Aorta (tissue), 5 donors: ENCODE results near the gene IL3. TPM values are rescaled to one million over a fixed set of nuclear protein-coding genes. Genes with fewer than 3 reads are reported as not detected.

Source experiments
- ATAC-seq: fragments of 200-7000 bp; cut with Tn5 transposase; one replicate; pipeline ENCODE4 v1.9.1; 2022; ENCODE audit warnings: moderate library complexity; ENCODE audit not compliant: low FRiP score
- DNase-seq, 2 donors: peaks; one replicate each; pipeline ENCODE4 v3.0.0-alpha.2; 2020
- H3K27ac ChIP-seq, 2 donors: one replicate each; pipeline ENCODE4 v1.5.1; 2013; ENCODE audit warnings: low read length in 2 of 2, mild to moderate bottlenecking in 2 of 2, moderate library complexity in 2 of 2, control low read depth in 1 of 2, inconsistent platforms in 1 of 2, low read depth in 1 of 2
- H3K27me3 ChIP-seq, 2 donors: one replicate each; pipeline ENCODE4 v1.6.1; 2013; ENCODE audit warnings: control low read depth in 1 of 2, low read length in 1 of 2, mild to moderate bottlenecking in 1 of 2, moderate library complexity in 1 of 2; ENCODE audit not compliant: insufficient read depth in 2 of 2, control insufficient read depth in 1 of 2
- H3K36me3 ChIP-seq, 2 donors: one replicate each; pipeline ENCODE4 v1.6.1; 2013; ENCODE audit warnings: control low read depth in 1 of 2, low read length in 1 of 2, mild to moderate bottlenecking in 1 of 2; ENCODE audit not compliant: insufficient read depth in 2 of 2, control insufficient read depth in 1 of 2
- H3K4me1 ChIP-seq, 2 donors: one replicate each; pipeline ENCODE4 v1.6.1; 2013; ENCODE audit warnings: low read length in 2 of 2, control low read depth in 1 of 2, mild to moderate bottlenecking in 1 of 2, moderate library complexity in 1 of 2; ENCODE audit not compliant: insufficient read depth in 2 of 2, control insufficient read depth in 1 of 2
- H3K4me3 ChIP-seq, 2 donors: one replicate each; pipeline ENCODE4 v1.5.1; 2013; ENCODE audit warnings: low read length in 2 of 2, control low read depth in 1 of 2, mild to moderate bottlenecking in 1 of 2
- H3K9me3 ChIP-seq: one replicate; pipeline ENCODE4 v1.6.1; 2013; ENCODE audit warnings: mild to moderate bottlenecking, low read length; ENCODE audit not compliant: control insufficient read depth
- WGBS, 2 donors: extraction: QIAGEN DNeasy Blood & Tissue Kit; methylation state at CpG; one replicate each; pipeline ENCODE4 v1.1.7; 2013; 5-methylcytosine and 5-hydroxymethylcytosine counted together
- intact Hi-C, 2 donors: fragments of 100-400 bp; cut with DNase I; formaldehyde crosslinking; loops; one replicate each; pipeline versions ENCODE4 v1.14.2 to v1.15.0; 2022
- polyA plus RNA-seq, 2 donors: library from polyadenylated mRNA; stranded (reverse); fragments of 200-250 nt; gene quantifications; one replicate each; pipeline ENCODE4 v1.2.3, GENCODE V29; 2013
- total RNA-seq, 2 donors: library from RNA; stranded (reverse); fragmentation: NEBNext Ultra II Directional; extraction: Animal tissue kit (Norgen Biotek cat#: 25700); gene quantifications; one replicate each; pipeline ENCODE4 v1.2.1, GENCODE V29; 2021
- donor health status: healthy with polysubstance abuse.
- donor health status: Bipolar disorder and iron deficiency.
- donor health status: DM: no; HTN: no; CAD: no.
- donor health status: DM: no; HTN: no; CAD: no.
- donor health status: DM: yes; HTN: yes; CAD: no.

The IL3 gene
- total and polyA plus RNA-seq, 4 donors: not detected

DNA sequence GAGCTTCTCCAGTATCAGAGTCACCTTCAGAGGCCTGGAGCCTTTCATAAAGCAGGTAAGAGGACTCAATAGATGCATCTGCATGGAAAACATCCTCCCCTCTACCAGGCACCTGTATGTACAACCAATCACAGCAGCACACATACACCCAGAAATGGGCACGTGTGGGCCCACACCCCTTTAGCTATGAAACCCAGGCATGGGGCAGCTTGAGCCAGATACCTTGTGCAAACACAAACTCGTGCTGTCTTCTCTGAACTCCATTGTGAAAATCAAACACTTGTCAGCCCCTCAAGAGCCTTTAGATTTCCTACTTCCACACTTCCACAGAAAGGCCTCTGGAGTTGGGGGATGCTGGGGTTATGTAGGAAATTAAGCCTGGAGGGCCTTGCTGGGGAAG is 12.1 kb downstream of the IL3 start:
- ATAC-seq (no peak), DNase-seq (no peak)
- intact Hi-C loops: no loop called here
- Histone ChIP-seq H3K4me1 (no peaks in the 10 kb centered on the region), H3K27ac (no peak overlapping the region), H3K9me3 (no peaks in the 10 kb centered on the region), H3K4me3 (no peak overlapping the region), H3K27me3 (no peaks in the 10 kb centered on the region), H3K36me3 (no peaks in the 10 kb centered on the region)
- 87 to 88% methylated on average over 2 of the region's 2 CpGs for WGBS, 2 donors

- no peaks in the 10 kb centered on the region for H3K27me3 ChIP-seq
These were observed 13.0 kb downstream of the IL3 start, which contains the start of gene CSF2 for GRCh38 chr5:132073231-132074013. CSF2 (plus strand) TSS chr5:132073789; CDS start chr5:132073824, 35 bp downstream.

DNA sequence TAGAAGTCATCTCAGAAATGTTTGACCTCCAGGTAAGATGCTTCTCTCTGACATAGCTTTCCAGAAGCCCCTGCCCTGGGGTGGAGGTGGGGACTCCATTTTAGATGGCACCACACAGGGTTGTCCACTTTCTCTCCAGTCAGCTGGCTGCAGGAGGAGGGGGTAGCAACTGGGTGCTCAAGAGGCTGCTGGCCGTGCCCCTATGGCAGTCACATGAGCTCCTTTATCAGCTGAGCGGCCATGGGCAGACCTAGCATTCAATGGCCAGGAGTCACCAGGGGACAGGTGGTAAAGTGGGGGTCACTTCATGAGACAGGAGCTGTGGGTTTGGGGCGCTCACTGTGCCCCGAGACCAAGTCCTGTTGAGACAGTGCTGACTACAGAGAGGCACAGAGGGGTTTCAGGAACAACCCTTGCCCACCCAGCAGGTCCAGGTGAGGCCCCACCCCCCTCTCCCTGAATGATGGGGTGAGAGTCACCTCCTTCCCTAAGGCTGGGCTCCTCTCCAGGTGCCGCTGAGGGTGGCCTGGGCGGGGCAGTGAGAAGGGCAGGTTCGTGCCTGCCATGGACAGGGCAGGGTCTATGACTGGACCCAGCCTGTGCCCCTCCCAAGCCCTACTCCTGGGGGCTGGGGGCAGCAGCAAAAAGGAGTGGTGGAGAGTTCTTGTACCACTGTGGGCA is 13.8 kb downstream of the IL3 start:
- H3K36me3 ChIP-seq: no peaks in the 10 kb centered on the region
- no peak overlapping the region for H3K4me3 ChIP-seq
- ATAC-seq (no peak), DNase-seq (peak in 1 of 2 donors; percentile 65)
- H3K4me1 ChIP-seq: no peaks in the 10 kb centered on the region
- 95 to 98% methylated on average over 7 of the region's 7 CpGs for WGBS, 2 donors
- no peaks in the 10 kb centered on the region for H3K27me3 ChIP-seq
- intact Hi-C loops: no loop called here
- H3K27ac ChIP-seq: no peak overlapping the region
- no peaks in the 10 kb centered on the region for H3K9me3 ChIP-seq

More at GRCh38 chr5:132073231-132074013, 13.0 kb downstream of the IL3 start, which contains the start of gene CSF2:
- intact Hi-C loops: no loop called here
- Histone ChIP-seq H3K27ac (no peak within 1 kb of the TSS), H3K9me3 (no peaks in the 10 kb centered on the region), H3K4me3 (no peak within 1 kb of the TSS), H3K4me1 (no peaks in the 10 kb centered on the region), H3K36me3 (no peaks in the 10 kb centered on the region)
- ATAC-seq (no peak), DNase-seq (peak in 1 of 2 donors; percentile 62)
- 90 to 91% methylated on average over 12 of the region's 12 CpGs for WGBS, 2 donors

GRCh38 chr5:132074772-132075718 is 14.6 kb downstream of the IL3 start:
- ATAC-seq: no peak
- intact Hi-C loops: no loop called here
- no peak overlapping the region for H3K27ac ChIP-seq
- H3K4me3 ChIP-seq: no peak overlapping the region
- H3K36me3 ChIP-seq: no peaks in the 10 kb centered on the region
- no peaks in the 10 kb centered on the region for H3K9me3 ChIP-seq
- DNase-seq: peak in 1 of 2 donors; percentile 64
- no peaks in the 10 kb centered on the region for H3K27me3 ChIP-seq
- WGBS, 2 donors: 82 to 83% methylated on average over 16 of the region's 16 CpGs
- no peaks in the 10 kb centered on the region for H3K4me1 ChIP-seq

DNA sequence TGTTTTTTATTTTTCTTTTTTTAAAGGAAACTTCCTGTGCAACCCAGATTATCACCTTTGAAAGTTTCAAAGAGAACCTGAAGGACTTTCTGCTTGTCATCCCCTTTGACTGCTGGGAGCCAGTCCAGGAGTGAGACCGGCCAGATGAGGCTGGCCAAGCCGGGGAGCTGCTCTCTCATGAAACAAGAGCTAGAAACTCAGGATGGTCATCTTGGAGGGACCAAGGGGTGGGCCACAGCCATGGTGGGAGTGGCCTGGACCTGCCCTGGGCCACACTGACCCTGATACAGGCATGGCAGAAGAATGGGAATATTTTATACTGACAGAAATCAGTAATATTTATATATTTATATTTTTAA is 15.2 kb downstream of the IL3 start:
- no peaks in the 10 kb centered on the region for H3K36me3 ChIP-seq
- WGBS, 2 donors: 29 to 39% methylated on average over 2 of the region's 2 CpGs
- intact Hi-C loops: no loop called here
- no peaks in the 10 kb centered on the region for H3K4me1 ChIP-seq
- ATAC-seq (no peak), DNase-seq (no peak)
- H3K27me3 ChIP-seq: no peaks in the 10 kb centered on the region
- no peaks in the 10 kb centered on the region for H3K9me3 ChIP-seq
- H3K4me3 ChIP-seq: no peak overlapping the region
- no peak overlapping the region for H3K27ac ChIP-seq

DNA sequence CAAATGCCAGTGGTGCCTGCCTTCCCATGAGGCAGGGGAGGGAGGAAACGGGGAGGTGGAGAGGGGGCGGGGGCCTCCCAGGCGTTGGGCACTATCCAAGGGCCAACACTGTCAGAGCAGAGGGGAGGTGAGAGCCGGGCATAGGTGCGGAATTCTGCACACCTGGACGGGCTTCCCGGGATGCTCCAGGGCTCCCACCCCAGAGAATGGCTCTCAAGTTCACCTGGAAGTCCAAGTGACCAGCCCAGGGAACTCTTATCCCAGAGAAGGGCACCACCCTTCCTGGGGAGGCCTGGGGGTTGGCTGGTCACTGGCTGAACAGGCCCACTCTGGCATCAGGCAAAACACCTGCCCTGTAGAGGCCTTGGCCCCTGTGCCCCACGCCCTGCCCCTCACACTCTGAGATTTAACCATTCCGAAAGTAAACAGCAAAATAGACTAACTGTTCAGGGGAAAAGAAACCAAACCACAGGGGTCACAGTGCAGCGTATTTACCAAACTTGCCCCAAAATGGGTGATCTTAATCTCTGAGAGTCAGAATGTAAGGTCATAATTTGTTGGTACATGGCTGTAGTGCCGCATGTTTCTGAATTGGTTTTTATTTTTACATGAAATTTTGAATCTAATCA is 15.9 kb downstream of the IL3 start:
- DNase-seq (peak in 1 of 2 donors; percentile 66), ATAC-seq (no peak)
- Histone ChIP-seq H3K27ac (no peak overlapping the region), H3K4me1 (no peaks in the 10 kb centered on the region), H3K9me3 (no peaks in the 10 kb centered on the region), H3K36me3 (no peaks in the 10 kb centered on the region), H3K4me3 (no peak overlapping the region), H3K27me3 (no peaks in the 10 kb centered on the region)
- intact Hi-C loops: no loop called here
- WGBS, 2 donors: 89 to 94% methylated on average over 9 to 11 of the region's 11 CpGs

- no peaks in the 10 kb centered on the region for H3K4me1 ChIP-seq
- no peak for ATAC-seq
- intact Hi-C loops: no loop called here
- H3K27ac ChIP-seq: no peak overlapping the region
- DNase-seq: peak in 1 of 2 donors; percentile 58
- H3K36me3 ChIP-seq: no peaks in the 10 kb centered on the region
- H3K27me3 ChIP-seq: no peaks in the 10 kb centered on the region
- H3K9me3 ChIP-seq: no peaks in the 10 kb centered on the region
- WGBS, 2 donors: 93 to 97% methylated on average over 8 of the region's 8 CpGs
- no peak overlapping the region for H3K4me3 ChIP-seq
These were observed 16.5 kb downstream of the IL3 start for GRCh38 chr5:132076983-132077382.

DNA sequence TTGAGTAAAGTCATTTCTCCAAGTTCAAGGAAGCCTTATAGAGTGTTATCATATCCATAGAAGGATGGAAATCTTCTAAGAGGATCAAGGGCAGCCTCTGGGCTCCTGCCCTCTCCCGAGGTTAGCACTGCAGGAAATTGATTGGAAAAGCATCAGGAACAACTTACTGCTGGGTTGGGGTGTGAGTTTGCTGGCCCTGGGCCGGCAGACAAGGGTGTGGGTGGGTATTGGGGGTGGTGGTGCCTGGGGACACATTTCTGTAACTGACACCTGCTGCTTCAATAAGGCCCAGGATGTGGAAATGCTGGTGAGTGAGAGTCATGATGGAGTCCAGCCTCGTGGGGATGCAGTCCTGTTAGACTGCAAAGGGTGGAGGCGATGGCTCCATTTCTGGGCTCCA is 18.6 kb downstream of the IL3 start:
- H3K36me3 ChIP-seq: no peaks in the 10 kb centered on the region
- no peak overlapping the region for H3K27ac ChIP-seq
- DNase-seq (no peak), ATAC-seq (no peak)
- intact Hi-C loops: no loop called here
- no peaks in the 10 kb centered on the region for H3K9me3 ChIP-seq
- no peaks in the 10 kb centered on the region for H3K4me1 ChIP-seq
- H3K4me3 ChIP-seq: no peak overlapping the region
- H3K27me3 ChIP-seq: no peaks in the 10 kb centered on the region
- WGBS, 2 donors: 90 to 91% methylated on average over 4 of the region's 4 CpGs
